CD4-positive, alpha-beta T cell treated with Interleukin-2 at 100 ng/mL for 4 hours (primary cell): Measurements from ENCODE around the gene MRGPRE.

Source experiments
- DNase-seq: peaks from one replicate; pipeline ENCODE4 v3.0.0-alpha.2; 2020; ENCODE audit warnings: low spot score

Gene MRGPRE

DNA sequence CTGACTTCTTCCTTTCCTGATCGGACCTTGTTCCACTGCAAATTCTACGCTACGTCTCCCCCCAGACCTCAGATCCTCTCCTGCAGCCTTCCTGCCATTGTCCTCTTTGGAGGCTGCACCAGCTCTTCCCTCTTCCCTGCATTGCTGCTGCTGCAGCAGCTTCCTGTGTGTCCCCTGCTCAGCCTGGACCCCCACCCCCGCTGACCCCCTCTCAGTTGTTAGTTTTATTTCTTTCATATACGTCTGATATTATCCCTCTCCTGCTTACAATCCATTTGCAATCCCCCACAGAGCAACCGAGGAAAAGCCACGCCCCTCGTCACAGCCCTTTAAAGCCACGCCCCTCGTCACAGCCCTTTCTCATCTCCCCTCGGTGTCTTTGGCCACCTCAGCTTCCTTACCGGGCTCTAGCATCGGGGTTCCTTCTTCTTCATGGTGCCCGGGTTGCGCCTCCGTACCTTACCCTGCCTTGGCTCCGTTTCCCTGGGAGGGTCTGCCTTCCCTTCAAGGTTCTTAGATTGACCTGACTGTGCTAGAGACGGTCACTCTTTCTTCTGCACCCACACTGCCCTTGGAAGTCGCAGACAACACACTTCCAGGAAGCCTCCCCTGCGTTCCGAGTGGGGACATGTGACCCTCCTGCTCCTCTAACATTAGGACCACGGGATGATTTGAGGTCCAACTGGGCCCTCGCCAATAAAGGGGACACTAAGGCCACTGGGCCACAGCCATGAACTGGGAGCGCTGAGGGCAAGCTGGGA is 18.4 kb downstream of the MRGPRE start:
- DNase-seq = no peak

DNA sequence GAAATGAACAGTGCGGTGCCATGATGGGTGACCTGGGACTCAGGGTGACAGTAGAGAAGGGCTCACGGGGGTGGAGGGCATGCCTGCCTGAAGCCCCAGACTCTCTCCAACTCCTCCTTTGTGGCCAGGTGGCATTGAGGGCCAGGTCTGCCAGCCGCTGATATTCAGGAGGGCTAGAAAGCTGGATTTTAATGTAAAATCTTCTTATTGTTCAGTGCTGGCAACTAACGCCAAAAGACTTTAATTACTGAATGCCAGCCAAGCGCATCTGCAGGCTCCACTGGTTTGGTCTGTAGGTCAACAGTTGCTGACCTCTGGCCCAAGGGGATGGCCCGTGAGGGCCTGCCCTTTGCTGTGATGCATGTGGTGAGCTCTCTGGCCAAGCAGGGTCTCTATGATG is 23.9 kb downstream of the MRGPRE start:
- DNase-seq = no peak

DNA sequence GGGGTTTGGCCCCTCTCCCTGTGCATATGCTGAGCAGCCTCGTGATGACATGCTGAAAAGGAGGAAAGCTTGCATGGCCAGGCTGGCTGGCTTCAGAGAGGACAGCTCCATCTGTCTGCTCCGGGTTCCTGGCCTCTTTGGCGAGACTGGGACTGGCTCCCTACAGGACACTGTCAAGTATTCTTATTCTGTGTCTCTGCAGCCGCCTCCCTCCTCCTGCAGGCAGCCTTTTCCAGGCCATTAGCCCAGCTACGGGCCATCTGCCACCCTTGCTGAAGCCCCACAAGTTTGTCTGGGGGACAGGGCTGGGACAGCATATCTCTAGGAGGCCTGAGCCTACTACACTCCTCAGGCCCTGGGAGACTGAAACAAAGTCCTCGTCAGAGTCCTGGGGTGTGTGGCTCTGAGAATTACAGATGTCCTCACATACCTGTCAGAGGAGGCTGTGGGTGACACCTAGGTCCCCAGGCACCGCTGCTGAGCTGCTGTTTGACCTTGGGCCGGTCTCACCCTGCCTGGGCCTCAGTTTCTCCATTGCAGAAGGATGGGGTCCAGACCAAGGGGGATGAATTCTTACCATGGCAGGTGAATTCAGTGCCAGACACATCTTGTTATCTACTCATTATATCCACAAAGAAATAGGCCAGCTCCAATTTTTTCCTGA is 24.6 kb downstream of the MRGPRE start:
- DNase-seq = no peak

DNA sequence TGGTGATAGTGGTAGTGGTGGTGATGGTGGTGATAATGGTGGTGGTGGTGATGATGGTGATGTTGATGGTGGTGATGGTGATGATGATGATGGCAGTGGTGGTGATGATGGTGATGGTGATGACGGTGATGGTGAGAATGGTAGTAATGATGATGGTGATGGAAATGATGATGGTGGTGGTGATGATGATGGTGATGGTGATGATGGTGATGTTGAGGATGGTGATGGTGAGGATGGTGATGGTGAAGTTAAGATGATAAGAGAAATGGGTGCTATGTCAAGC is 25.4 kb downstream of the MRGPRE start:
- DNase-seq = no peak

DNA sequence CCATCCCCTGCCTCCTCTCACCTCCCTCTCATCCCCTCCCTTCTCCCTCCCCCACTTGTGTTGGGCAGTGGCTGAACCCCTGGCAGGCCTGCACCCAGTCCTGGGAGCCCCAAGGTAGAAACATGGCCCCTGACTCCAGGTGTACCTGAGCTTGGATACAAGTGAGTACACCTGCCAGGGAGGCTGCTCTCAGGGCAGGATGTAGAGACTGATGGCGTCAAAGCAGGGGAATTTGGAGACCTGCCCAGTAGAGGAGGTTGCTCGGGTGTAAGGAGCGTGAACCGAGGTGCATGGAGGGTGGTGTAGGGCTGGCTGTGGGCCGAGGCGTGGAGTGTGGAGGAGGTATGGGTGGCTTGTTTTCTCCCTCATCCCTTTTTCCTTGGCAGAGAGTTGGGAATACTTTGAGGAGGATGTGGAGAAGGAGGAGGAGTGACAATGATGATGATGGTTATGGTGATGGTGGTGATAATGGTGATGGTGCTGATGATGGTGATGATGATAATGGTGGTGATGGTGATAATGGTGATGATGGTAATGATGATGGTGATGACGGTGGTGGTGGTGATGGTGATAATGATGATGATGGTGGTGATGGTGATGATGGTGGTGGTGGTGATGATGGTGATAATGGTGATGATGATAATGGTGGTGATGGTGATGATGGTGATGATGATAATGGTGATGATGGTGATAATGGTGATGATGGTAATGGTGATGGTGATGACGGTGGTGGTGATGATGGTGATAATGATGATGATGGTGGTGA is 25.9 kb downstream of the MRGPRE start:
- DNase-seq = no peak

GRCh38 chr11:3205261-3206155 is 26.7 kb downstream of the MRGPRE start:
- no peak for DNase-seq

GRCh38 chr11:3204141-3205015 is 27.8 kb downstream of the MRGPRE start:
- DNase-seq = no peak

- DNase-seq = no peak
Observed at GRCh38 chr11:3203221-3204043, 28.8 kb downstream of the MRGPRE start.

- DNase-seq = no peak
Observed at GRCh38 chr11:3202759-3203158, 29.5 kb downstream of the MRGPRE start.

- DNase-seq = no peak
Observed at GRCh38 chr11:3202305-3202704, 29.9 kb downstream of the MRGPRE start.

DNA sequence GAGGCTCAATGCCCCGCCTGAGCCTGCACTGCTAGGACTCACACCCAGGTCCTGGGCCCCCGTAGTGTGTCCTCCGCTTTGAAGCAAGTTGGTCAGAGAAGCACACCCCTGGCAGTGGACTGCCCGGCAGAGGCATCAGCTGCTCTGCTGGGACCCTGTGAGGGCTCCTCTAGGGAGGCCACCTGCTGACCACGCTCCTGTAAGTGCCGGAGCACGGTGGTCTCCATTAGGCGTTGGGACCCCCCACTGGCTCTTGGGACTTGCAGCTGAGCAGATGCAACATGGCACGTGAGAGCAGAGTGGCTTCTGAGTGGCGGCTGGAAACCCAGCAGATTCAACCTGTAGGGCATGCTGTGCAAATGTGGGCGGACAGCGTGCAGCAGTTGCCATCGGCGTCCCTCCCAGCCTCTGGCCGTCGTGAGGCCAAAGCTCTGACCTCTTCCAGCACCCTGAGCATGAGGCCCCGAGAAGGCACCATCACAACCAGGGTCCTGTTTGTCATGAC is 30.5 kb downstream of the MRGPRE start:
- no peak for DNase-seq

GRCh38 chr11:3201112-3201581 is 31.1 kb downstream of the MRGPRE start:
- DNase-seq = no peak

- DNase-seq = no peak
Observed at GRCh38 chr11:3200388-3201111, 31.7 kb downstream of the MRGPRE start.

- no peak for DNase-seq
Observed at GRCh38 chr11:3199537-3200295, 32.5 kb downstream of the MRGPRE start.

GRCh38 chr11:3198815-3199214 is 33.4 kb downstream of the MRGPRE start:
- no peak for DNase-seq

- no peak for DNase-seq
Observed at GRCh38 chr11:3197878-3198528, 34.2 kb downstream of the MRGPRE start.

- DNase-seq = no peak
Observed at GRCh38 chr11:3197044-3197695, 35.0 kb downstream of the MRGPRE start.
